Gastroesophageal sphincter (tissue), 4 donors: ENCODE results near the gene AUTS2. TPM values are rescaled to one million over a fixed set of nuclear protein-coding genes. Genes with fewer than 3 reads are reported as not detected.

Experiments used
- ATAC-seq: fragments of 150-250 bp; one replicate; pipeline ENCODE4 v1.9.1; 2016; ENCODE audit warnings: mild to moderate bottlenecking, moderate library complexity
- H3K27ac ChIP-seq, 4 donors: fragments of 200-600 bp; sonication (generic) in 3 of 4; 1 replicate in 3 of 4; 2 replicates in 1 of 4; pipeline ENCODE4 v1.5.1; 2016 to 2019
- H3K27me3 ChIP-seq: fragments of 200-600 bp; sonication (generic); one replicate; pipeline ENCODE4 v1.5.1; 2019
- H3K36me3 ChIP-seq, 2 donors: fragments of 200-600 bp; sonication (generic); one replicate each; pipeline ENCODE4 v1.5.1; 2019; ENCODE audit warnings: control low read depth in 1 of 2
- H3K4me1 ChIP-seq, 3 donors: fragments of 200-600 bp; sonication (generic); 1 replicate in 2 of 3; 2 replicates in 1 of 3; pipeline ENCODE4 v1.5.1; 2016 to 2019; ENCODE audit warnings: control low read depth in 2 of 3
- H3K4me3 ChIP-seq, 2 donors: fragments of 200-600 bp; sonication (generic); one replicate each; pipeline ENCODE4 v1.5.1; 2019; ENCODE audit warnings: mild to moderate bottlenecking in 1 of 2, moderate library complexity in 1 of 2
- H3K9me3 ChIP-seq, 3 donors: fragments of 200-600 bp; sonication (generic); one replicate each; pipeline ENCODE4 v1.5.1; 2017 to 2019; ENCODE audit warnings: control low read depth in 2 of 3
- EP300 ChIP-seq: sonication (generic); formaldehyde crosslinking; IDR thresholded peaks from one replicate; pipeline ENCODE4 v1.6.1; 2017; ENCODE audit warnings: antibody characterized with exemption, mild to moderate bottlenecking
- POLR2A ChIP-seq, 2 donors: fragments of 450-650 bp; IDR thresholded peaks; one replicate each; pipeline ENCODE4 v1.6.1; 2017; ENCODE audit warnings: antibody characterized with exemption in 2 of 2, mild to moderate bottlenecking in 2 of 2, moderate library complexity in 1 of 2
- POLR2AphosphoS5 ChIP-seq: sonication (generic); formaldehyde crosslinking; IDR thresholded peaks from one replicate; pipeline ENCODE4 v1.6.1; 2017; ENCODE audit warnings: antibody characterized with exemption
- WGBS, 2 donors: methylation state at CpG; one replicate each; pipeline ENCODE4 v1.1.5; 2018; ENCODE audit warnings: low coverage in 1 of 2; 5-methylcytosine and 5-hydroxymethylcytosine counted together
- total RNA-seq, 4 donors: library from RNA; depleted of rRNA; stranded (reverse); fragments of >200 nt; gene quantifications; one replicate each; pipeline ENCODE4 v1.1.0, GENCODE V29; 2016
- TF ChIP-seq, protein P1 (sequence below), 4 experiments: fragments of 200-600 bp in 2 of 4; fragments of 450-650 bp in 2 of 4; sonication (generic) in 1 of 4; IDR thresholded peaks; one replicate each; pipeline ENCODE4 v1.5.1; 2017 to 2019; ENCODE audit warnings: antibody characterized with exemption in 4 of 4, mild to moderate bottlenecking in 2 of 4, moderate library complexity in 2 of 4

Gene AUTS2
- total RNA-seq, 4 donors from 2014 or later, result 12.2 to 48.7 (median 44.1) TPM

- H3K9me3 ChIP-seq, result no peaks in the 10 kb centered on the region
- ATAC-seq, result no peak
- TF ChIP-seq, protein P1, sequence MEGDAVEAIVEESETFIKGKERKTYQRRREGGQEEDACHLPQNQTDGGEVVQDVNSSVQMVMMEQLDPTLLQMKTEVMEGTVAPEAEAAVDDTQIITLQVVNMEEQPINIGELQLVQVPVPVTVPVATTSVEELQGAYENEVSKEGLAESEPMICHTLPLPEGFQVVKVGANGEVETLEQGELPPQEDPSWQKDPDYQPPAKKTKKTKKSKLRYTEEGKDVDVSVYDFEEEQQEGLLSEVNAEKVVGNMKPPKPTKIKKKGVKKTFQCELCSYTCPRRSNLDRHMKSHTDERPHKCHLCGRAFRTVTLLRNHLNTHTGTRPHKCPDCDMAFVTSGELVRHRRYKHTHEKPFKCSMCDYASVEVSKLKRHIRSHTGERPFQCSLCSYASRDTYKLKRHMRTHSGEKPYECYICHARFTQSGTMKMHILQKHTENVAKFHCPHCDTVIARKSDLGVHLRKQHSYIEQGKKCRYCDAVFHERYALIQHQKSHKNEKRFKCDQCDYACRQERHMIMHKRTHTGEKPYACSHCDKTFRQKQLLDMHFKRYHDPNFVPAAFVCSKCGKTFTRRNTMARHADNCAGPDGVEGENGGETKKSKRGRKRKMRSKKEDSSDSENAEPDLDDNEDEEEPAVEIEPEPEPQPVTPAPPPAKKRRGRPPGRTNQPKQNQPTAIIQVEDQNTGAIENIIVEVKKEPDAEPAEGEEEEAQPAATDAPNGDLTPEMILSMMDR (IDR thresholded peaks at IDR 0.05), result no peak
- TF ChIP-seq POLR2A (IDR thresholded peaks at IDR 0.05) (no peak), POLR2AphosphoS5 (no peak), EP300 (no peak)
- 98 to 100% methylated on average over 1 to 8 of the region's 8 CpGs for WGBS, 2 donors
- H3K4me3 ChIP-seq, result no peak overlapping the region
- no peak overlapping the region for H3K27ac ChIP-seq
- no peaks in the 10 kb centered on the region for H3K36me3 ChIP-seq
- no peaks in the 10 kb centered on the region for H3K4me1 ChIP-seq
- no peaks in the 10 kb centered on the region for H3K27me3 ChIP-seq
Observed at GRCh38 chr7:70410134-70410750, 812.0 kb downstream of the AUTS2 start.

- Histone ChIP-seq H3K27ac (no peak overlapping the region), H3K4me3 (no peak overlapping the region), H3K27me3 (no peaks in the 10 kb centered on the region), H3K36me3 (no peaks in the 10 kb centered on the region), H3K4me1 (no peaks in the 10 kb centered on the region), H3K9me3 (no peaks in the 10 kb centered on the region)
- TF ChIP-seq POLR2A (IDR thresholded peaks at IDR 0.05) (no peak), EP300 (no peak), POLR2AphosphoS5 (no peak)
- TF ChIP-seq, protein P1 (IDR thresholded peaks at IDR 0.05), result no peak
- WGBS, 2 donors, result 94 to 100% methylated on average over 1 to 3 of the region's 6 CpGs
- no peak for ATAC-seq
Observed at GRCh38 chr7:70414368-70414767, 816.1 kb downstream of the AUTS2 start.

DNA sequence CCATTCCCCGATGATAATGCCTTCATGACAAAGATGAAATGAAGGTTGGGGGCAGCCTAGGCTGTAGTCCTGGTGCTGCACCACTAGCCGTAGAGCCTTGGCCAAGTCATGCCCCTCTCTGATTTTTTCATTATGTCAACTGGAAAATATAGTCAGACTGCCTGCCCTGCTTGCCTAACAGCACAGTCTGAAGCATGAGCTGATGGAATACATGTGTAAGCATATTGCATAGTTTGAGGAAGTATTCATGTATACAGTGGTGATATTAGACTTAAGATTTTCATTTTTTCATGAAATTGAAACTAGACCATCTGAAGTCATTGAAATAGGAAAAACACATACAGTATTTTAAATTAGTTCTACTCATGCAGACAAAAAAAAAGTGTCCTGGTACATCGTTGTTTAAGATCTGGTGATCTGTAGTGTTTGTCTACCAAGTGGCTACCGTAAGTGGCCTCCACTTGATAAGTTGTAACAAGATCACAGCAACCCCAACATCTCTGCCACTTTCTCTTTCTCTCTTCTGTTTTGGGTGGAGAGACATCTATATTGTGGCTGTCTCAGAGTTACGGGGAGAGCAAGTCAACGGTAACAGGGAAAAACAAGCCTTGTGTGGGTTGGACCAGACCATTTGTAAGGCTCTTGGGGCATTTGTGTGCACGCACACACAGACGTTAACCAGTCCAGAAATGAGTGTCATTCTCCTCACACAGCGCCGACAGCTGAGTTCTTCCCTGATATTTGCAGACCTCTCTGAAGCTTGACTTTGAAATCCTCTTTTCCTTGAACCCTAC, 817.1 kb downstream of the AUTS2 start:
- no peaks in the 10 kb centered on the region for H3K4me1 ChIP-seq
- H3K27me3 ChIP-seq, result no peaks in the 10 kb centered on the region
- TF ChIP-seq POLR2A (IDR thresholded peaks at IDR 0.05) (no peak), EP300 (no peak), POLR2AphosphoS5 (no peak)
- TF ChIP-seq, protein P1 (IDR thresholded peaks at IDR 0.05), result no peak
- H3K36me3 ChIP-seq, result no peaks in the 10 kb centered on the region
- no peak overlapping the region for H3K4me3 ChIP-seq
- no peak overlapping the region for H3K27ac ChIP-seq
- WGBS, 2 donors, result 94% methylated on average over 8 to 10 of the region's 10 CpGs
- no peak for ATAC-seq
- no peaks in the 10 kb centered on the region for H3K9me3 ChIP-seq

DNA sequence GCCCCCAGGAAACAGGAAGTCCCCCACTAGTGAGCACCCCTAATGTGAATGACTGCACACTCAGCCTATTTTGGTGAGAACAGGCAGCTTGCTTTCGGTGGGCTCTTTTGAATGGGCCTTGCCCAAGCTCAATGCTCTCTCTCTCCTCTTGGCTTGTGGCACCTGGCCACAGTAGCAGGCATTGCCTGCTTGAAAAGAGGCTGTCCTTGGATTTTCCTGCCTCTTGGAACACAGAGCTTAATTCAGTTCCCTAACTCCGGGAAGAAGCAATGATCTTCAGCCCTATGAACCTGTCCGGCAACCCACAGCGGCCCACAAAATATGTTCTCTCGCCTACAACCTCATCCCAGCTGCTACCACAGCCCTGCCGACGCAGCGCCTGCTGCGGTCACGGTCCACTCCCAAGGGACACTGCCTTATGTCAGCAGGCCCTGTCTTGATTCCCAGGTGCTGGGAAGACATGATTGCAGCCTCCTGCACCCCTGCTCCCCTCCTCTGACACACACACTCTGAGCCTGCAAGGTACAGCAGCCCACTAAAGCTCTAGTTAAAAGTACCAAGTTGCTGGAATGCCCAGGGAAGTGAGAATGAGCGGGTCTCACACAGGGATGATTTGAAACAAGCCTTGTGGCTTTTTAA, 818.2 kb downstream of the AUTS2 start:
- H3K9me3 ChIP-seq, result no peaks in the 10 kb centered on the region
- no peaks in the 10 kb centered on the region for H3K36me3 ChIP-seq
- H3K27me3 ChIP-seq, result no peaks in the 10 kb centered on the region
- TF ChIP-seq POLR2A (IDR thresholded peaks at IDR 0.05) (no peak), POLR2AphosphoS5 (no peak), EP300 (no peak)
- TF ChIP-seq, protein P1 (IDR thresholded peaks at IDR 0.05), result no peak
- WGBS, 2 donors, result 100% methylated on average over 1 of the region's 11 CpGs
- no peak for ATAC-seq
- no peak overlapping the region for H3K4me3 ChIP-seq
- H3K27ac ChIP-seq, result no peak overlapping the region
- H3K4me1 ChIP-seq, result no peaks in the 10 kb centered on the region
